Heart right ventricle (tissue), 16 donors: Measurements from ENCODE around the gene GZMM. TPM values are rescaled to one million over a fixed set of nuclear protein-coding genes. Genes with fewer than 3 reads are reported as not detected.

Experiments
- ATAC-seq, 8 donors: fragments of 200-7000 bp; cut with Tn5 transposase; one replicate each; pipeline ENCODE4 v1.9.1; 2020; ENCODE audit warnings: mild to moderate bottlenecking in 8 of 8, moderate library complexity in 8 of 8, moderate number of reproducible peaks in 1 of 8
- DNase-seq, 2 donors: peaks; one replicate each; pipeline ENCODE4 v3.0.0-alpha.2; 2020
- H3K27ac ChIP-seq, 10 donors: fragments of 200-600 bp; sonication (generic) in 2 of 10; one replicate each; pipeline versions ENCODE4 v1.5.0 to v1.8.0; 2020 to 2022; ENCODE audit warnings: mild to moderate bottlenecking in 3 of 10
- H3K27me3 ChIP-seq, 7 donors: fragments of 200-600 bp; one replicate each; pipeline ENCODE4 v1.8.0; 2021 to 2022; ENCODE audit warnings: mild to moderate bottlenecking in 2 of 7
- H3K36me3 ChIP-seq, 9 donors: fragments of 200-600 bp; sonication (generic) in 1 of 9; one replicate each; pipeline versions ENCODE4 v1.5.0 to v1.8.0; 2020 to 2022; ENCODE audit warnings: mild to moderate bottlenecking in 2 of 9
- H3K4me1 ChIP-seq, 9 donors: fragments of 200-600 bp; sonication (generic) in 1 of 9; one replicate each; pipeline versions ENCODE4 v1.5.0 to v1.8.0; 2020 to 2022; ENCODE audit warnings: mild to moderate bottlenecking in 4 of 9
- H3K4me3 ChIP-seq, 10 donors: fragments of 200-600 bp; sonication (generic) in 2 of 10; one replicate each; pipeline versions ENCODE4 v1.5.0 to v1.8.0; 2020 to 2022; ENCODE audit warnings: mild to moderate bottlenecking in 7 of 10, moderate library complexity in 2 of 10
- H3K9me3 ChIP-seq, 11 donors: fragments of 200-600 bp in 10 of 11; sonication (generic) in 2 of 11; one replicate each; pipeline versions ENCODE4 v1.5.0 to v1.8.0; 2013 to 2022; ENCODE audit warnings: mild to moderate bottlenecking in 2 of 11, control low read depth in 1 of 11, moderate library complexity in 1 of 11
- CTCF ChIP-seq, 9 donors: fragments of 200-600 bp; sonication (generic) in 2 of 9; IDR thresholded peaks; one replicate each; pipeline versions ENCODE4 v1.5.0 to v1.8.0; 2021 to 2022; ENCODE audit warnings: antibody characterized with exemption in 9 of 9, mild to moderate bottlenecking in 5 of 9, moderate library complexity in 1 of 9
- WGBS, 2 donors: extraction: QIAGEN DNeasy Blood & Tissue Kit; methylation state at CpG; one replicate each; pipeline ENCODE4 v1.1.7; 2013; ENCODE audit warnings: inconsistent platforms in 1 of 2; 5-methylcytosine and 5-hydroxymethylcytosine counted together
- intact Hi-C, 10 donors: fragments of 100-400 bp; cut with DNase I; formaldehyde crosslinking; loops; one replicate each; pipeline versions ENCODE4 v1.11.1 to v1.14.2; 2022
- polyA plus RNA-seq, 2 donors: library from polyadenylated mRNA; stranded (reverse); fragments of 200-250 nt; gene quantifications; one replicate each; pipeline ENCODE4 v1.2.3, GENCODE V29; 2013
- total RNA-seq, 10 donors: library from RNA; stranded (reverse); fragmentation: NEBNext Ultra II Directional in 3 of 10; extraction: Animal tissue kit (Norgen Biotek cat#: 25700) in 3 of 10; gene quantifications; one replicate each; pipeline versions ENCODE4 v1.2.1 to v1.2.4, GENCODE V29; 2021 to 2023
- donor health status: Arrhythmogenic right ventricular cardiomyopathy.
- donor health status: ischemic (EF 13 %, LVEDD 7.1; RV severe dilation, severe dysfunction).
- donor health status: healthy with polysubstance abuse.
- donor health status: DM: no; HTN: yes; CAD: no.
- donor health status: DM: no; HTN: no; CAD: no.
- donor health status: ischemic (EF 25% LVEDD 6.9; RV normal size, moderate dysfunction).
- donor health status: ischemic (EF 25% LVEDD 5.7; RV mildly dilated, moderate dysfunction).
- donor health status: healthy.
- donor health status: DM: yes; HTN: yes; CAD: no.
- donor health status: Ischemic cardiomyopathy.
- donor health status: ischemic (EF 35%, LVEDD 5.7; RV mildly dilated, moderate dysfunction).
- donor health status: nonischemic (EF 11% LVEDD 7.7; RV severe dilation, severe dysfunction).
- donor health status: DM: yes; HTN: yes; CAD: no.
- donor health status: PGD.
- donor health status: ischemic (EF 29% LVEDD 5.4; RV normal size, mild dysfunction).
- donor health status: nonischemic (EF 23%, LVEDD 6.1; RV moderate dilation, normal function).

The GZMM gene
- total and polyA plus RNA-seq, 12 donors: 0.25 to 2.7 (median 0.44) TPM; not detected in 7

- peaks cover 0 to 33% (median 6%) of the 10 kb centered on the region in 9 donors for H3K36me3 ChIP-seq
- peak overlapping the region; percentile 47 to 100 (median 93) for H3K4me3 ChIP-seq
- H3K27ac ChIP-seq: peak overlapping the region; percentile 93 to 98 (median 96)
- DNase-seq (peak; percentile 77), ATAC-seq (peak; percentile 18 to 69 (median 50))
- H3K9me3 ChIP-seq: no peaks in the 10 kb centered on the region
- no peaks in the 10 kb centered on the region for H3K27me3 ChIP-seq
- 26 to 38% methylated on average over 38 of the region's 38 CpGs for WGBS, 2 donors
- peaks cover 27 to 89% (median 67%) of the 10 kb centered on the region in 9 donors for H3K4me1 ChIP-seq
- no peak for TF ChIP-seq CTCF (IDR thresholded peaks at IDR 0.05)
- intact Hi-C loops: no loop called here
These were observed 32.0 kb downstream of the GZMM start for GRCh38 chr19:575527-576506.

- Histone ChIP-seq H3K4me1 (peaks cover 20 to 88% (median 68%) of the 10 kb centered on the region in 9 donors), H3K9me3 (no peaks in the 10 kb centered on the region), H3K4me3 (peak overlapping the region in 9 of 10 donors; percentile 39 to 100 (median 97)), H3K36me3 (peaks cover 0 to 43% (median 14%) of the 10 kb centered on the region in 9 donors), H3K27ac (peak overlapping the region; percentile 75 to 98 (median 96)), H3K27me3 (no peaks in the 10 kb centered on the region)
- no peak for TF ChIP-seq CTCF (IDR thresholded peaks at IDR 0.05)
- intact Hi-C loops: no loop called here
- no peak for DNase-seq
- WGBS, 2 donors: 55 to 65% methylated on average over 27 to 28 of the region's 28 CpGs
- no peak for ATAC-seq
These were observed 33.0 kb downstream of the GZMM start for GRCh38 chr19:576768-577438.

DNA sequence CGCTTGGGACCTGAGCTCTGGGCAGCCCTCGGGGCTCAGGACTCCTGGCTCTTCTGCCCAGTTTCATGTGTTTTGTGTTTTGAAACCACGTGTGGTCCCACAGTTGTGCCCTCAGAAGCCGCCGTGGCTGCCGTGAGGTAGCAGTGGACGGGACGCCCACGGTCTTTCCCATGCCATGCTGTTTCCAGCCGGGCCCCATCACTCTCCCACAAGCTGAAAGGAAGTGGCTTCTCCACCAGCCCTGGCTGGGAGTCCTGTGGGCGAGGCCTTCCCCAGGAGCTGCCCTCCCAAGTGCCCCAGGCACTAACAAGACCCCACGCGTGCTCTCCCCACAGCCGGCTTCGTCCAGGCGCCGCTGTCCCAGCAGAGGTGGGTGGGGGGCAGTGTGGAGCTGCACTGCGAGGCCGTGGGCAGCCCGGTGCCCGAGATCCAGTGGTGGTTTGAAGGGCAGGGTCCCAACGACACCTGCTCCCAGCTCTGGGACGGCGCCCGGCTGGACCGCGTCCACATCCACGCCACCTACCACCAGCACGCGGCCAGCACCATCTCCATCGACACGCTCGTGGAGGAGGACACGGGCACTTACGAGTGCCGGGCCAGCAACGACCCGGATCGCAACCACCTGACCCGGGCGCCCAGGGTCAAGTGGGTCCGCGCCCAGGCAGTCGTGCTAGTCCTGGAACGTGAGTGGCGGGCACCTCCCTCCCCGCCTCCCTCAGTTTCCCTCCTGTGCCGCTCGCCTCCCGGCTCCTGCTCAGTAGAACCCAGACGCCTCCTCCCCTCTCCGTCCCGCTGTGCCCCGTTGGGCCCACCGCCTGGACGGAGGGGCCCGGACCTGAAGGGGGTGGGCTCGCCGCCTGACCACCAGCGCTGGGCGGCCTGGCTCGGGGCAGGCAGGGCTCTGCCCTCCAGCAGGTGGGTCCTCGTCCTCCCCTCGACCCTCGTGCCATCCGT is 33.9 kb downstream of the GZMM start:
- Histone ChIP-seq H3K27ac (peak overlapping the region; percentile 14 to 98 (median 96)), H3K27me3 (no peaks in the 10 kb centered on the region), H3K4me3 (peak overlapping the region in 8 of 10 donors; percentile 82 to 100 (median 98)), H3K9me3 (no peaks in the 10 kb centered on the region), H3K4me1 (peaks cover 20 to 96% (median 69%) of the 10 kb centered on the region in 9 donors), H3K36me3 (peaks cover 0 to 51% (median 19%) of the 10 kb centered on the region in 9 donors)
- peak in 1 of 9 donors; percentile 22 for TF ChIP-seq CTCF (IDR thresholded peaks at IDR 0.05)
- 69 to 70% methylated on average over 65 to 66 of the region's 66 CpGs for WGBS, 2 donors
- ATAC-seq: no peak
- intact Hi-C loops: no loop called here
- peak in 1 of 2 donors; percentile 31 for DNase-seq
